SIG-M5 treated with dmso at 0.1 percent for 504 hours (cell line): ENCODE measurements around the gene HMG20A.

ENCODE experiments used
- DNase-seq: peaks from one replicate; lab custom pipeline; 2025; ENCODE audit not compliant: unreplicated experiment; lab: John Stamatoyannopoulos, UW

The HMG20A gene

DNA sequence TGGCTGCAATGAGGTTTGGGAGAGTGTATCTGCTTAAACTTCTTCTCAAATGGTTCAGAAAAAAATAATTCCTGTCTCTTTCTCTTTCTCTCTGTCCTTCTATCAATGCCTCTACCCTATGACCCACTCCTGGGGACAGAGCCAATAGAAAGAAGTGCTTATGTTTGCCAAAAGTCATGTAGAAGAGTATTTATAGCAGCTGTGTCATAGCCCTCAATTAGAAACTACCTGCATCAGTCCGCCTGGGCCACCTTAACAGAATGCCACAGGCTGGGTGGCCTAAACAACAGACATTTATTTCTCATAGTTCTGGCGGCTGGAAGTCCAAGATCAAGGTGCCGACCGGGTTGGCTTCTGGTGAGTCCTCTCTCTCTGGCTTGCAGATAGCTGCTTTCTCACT is 92.5 kb downstream of the HMG20A start:
- no peak for DNase-seq

DNA sequence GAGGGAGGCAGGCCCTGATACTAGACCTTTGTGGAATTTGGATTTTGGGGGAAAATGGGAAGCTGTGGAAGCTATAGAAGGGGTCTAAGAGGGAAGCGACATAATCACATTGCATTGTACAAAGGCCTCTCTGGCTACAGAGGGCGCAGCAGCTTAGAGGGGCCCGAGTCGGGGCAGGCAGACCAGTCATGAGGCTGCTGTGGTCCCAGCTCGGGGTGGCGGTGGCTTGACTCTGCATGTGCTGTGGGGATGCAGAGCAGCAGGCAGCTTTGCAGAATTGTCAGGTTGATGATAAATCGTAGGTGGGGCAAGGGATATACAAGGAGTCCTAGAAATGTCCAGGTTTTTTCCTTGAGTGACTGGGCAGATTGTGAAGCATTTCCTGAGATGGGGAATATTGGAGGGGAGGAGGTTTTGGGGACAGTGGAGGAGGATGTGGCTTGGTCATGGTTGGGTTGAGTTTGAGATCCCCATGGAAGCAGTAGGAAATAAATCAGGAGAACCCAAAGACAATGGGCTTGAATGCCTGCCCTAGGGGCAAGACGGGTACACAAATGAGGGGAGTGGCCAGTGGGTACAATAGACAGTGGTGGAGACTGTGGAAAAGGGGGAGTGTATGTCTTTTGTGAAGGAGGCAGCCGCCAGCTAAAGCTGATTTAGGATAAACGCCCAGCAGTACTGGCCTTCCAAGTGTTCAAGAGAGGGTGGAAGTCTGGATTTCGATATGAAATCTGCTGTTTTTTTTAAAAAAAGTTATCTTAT is 94.1 kb downstream of the HMG20A start:
- DNase-seq, result no peak

DNA sequence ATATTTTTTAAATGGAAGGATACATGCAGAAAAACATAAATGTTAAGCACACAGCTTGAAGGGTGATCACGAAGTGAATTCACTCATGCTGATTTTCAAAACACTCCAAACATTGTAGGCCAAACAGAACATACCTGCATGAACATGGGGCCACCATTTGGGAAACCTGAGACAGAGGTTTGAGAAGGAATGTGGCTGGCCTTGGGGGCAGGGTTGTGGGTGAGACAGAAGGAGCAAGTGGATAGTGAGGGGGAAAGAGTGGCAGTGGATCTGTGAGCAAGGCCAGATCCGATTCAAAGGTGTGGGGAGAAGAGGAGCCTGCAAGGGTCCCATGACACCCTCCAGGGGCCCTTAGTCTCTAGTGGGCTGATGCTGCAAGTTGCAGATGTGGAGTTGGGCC is 94.9 kb downstream of the HMG20A start:
- no peak for DNase-seq

DNA sequence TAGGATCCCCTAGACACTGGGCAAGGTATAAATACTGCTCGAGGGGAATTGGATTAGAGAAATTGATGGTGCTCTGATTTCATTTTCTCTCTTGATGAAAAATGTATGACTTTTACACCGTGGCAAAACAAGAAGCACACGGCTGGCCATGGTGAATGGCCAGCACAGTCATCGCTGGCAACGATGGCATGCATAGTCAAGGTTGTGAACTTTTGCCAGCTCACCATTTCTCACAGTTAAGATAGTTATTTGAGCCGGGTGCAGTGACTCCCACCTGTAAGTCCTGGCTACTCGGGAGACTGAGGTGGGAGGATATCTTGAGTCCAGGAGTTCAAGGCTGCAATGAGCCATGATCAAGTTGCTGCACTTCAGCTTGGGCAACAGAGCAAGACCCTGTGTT is 95.4 kb downstream of the HMG20A start:
- no peak for DNase-seq

DNA sequence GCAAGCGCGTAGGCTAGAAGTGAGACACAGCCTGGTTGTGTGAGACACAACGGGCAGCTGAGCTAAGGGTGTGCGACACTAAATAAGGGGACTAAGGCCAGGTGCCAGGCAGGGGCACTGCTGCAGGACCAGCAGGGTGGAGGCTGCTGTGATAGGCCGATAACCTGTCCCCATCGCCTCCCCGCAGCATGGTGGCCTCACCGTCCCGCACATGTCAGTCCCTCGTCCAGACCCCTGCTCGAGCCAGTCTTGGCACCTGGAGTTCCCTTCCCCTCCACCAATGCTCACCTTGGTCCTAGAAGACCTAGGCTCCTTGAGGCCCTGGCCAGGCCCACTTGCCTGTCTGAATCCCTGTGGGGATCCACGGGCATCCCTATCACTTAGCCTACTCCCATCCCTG is 96.1 kb downstream of the HMG20A start:
- no peak for DNase-seq

DNA sequence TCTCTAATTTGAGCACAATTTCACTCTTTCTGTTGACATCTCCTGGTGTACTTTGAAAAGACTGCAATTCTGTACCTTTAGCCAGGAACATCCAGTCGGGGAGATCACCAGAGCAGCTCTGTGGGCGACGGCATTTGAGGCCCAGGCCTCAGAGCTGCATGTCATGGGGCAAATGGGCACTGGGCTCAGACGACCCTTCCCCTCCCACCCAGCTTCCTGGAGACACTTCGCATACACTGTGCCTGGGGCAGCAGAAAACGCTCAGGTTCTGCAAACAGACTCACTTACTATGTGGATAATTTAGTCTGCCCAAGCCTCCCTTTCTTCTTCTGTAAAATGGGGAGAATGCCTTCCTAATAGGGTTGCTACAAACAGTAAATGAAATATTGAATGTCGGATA is 96.9 kb downstream of the HMG20A start:
- no peak for DNase-seq

DNA sequence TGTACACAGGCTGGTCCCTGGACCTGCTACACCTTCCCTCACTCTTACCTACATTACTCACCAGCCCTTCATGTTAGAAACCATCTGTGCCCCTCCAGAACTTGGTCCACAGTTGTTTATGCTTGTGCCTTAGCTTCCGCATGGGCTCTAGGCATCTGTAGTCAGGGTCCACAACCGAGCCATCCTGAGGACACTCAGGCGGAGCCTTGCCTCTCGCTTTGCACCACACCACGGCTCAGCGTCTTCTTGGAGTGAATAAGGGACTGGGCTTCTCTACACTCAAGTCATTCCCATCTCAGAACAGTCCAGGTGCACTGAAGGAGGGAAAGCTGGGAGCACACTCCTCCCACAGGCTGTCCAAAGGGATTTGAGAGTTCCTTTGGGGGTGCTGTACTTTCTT is 97.8 kb downstream of the HMG20A start:
- DNase-seq, result no peak

DNA sequence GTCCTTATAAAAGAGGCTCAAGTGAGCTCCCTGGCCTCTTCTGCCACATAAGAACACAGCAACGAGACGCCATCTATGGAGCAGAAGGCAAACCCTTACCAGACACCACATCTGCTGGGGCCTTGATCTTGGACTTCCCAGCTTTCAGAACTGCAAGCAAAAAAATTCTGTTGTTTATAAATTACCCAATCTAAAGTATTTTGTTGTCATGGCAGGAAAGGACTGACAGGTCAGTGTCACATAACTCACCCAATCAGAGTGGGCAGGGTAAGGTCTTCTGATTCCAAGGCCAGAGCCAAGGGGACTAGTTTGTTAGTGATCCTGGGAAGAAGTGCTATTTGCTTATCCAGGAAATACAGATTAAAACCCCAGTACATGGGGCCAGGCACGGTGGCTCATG is 98.9 kb downstream of the HMG20A start:
- DNase-seq, result no peak

DNA sequence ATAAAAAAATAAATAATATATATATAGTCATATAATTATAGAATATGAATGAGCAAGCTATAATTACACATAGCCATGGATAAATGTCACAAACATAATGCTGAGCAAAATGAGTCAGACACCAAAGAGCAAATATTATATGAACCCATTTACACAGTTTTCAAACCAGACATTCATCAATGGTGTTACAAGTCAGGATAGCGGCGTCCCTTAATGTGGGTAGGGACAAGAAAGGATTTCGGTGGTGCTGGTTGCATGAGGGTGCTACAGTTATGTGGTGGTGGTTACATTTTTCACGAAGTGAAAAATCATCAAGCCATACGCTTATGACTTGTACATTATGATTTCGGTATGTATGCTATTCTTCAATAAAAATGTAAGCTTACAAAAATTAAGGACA is 100.5 kb downstream of the HMG20A start:
- DNase-seq, result no peak

DNA sequence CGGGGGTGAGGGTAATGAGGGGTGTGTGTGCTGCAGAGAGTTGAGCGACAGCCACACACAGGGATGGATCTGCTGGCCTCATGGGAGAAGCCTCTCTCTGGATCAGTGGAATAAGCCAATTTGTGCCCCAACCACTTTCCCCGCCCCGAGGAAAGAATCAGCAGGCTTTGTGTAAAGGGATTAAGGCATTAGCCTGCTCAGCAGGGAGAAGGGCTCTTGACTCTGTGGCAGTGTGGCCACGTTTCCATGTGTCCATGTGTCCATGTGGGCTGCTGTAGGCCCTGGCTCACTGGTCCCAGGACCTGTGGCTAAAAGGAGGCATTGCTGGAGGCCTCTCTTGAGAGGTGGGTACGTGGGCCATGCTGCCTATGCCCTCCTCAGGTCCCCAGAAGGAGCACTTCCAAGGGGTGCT is 104.7 kb downstream of the HMG20A start:
- DNase-seq, result no peak

DNA sequence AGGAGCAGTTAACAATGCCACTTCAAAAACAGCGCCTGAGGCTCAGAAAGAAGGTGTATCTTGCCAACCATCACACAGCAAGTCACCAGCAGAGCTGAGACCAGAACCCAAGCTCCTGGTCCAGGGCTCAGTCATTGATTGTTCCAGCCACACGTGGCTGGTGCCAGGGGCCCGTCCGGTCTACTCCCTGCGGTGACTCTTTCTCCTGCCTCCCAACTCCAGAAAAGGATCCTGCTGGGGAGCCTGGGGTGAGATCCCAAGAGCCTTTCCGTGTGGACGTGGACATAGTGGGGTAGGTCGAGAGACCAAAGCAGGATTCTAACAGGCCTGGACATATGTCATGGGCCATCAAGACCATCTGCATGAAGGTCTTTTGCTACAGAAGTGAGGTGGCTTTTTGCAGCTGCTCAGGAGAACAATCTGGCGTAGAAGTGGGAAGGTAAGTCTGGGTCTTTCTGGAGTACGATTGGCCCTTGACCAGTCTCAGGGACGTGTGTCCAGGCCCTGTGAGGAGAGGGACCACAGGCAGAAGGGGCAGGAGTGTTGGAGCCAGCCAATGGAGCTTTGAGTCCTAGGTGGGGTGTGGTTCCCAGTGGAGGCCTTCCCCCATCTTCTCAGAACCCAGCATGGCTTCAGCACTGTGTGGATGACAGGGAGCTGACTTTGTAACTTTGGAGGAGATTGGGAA is 105.4 kb downstream of the HMG20A start:
- no peak for DNase-seq

DNA sequence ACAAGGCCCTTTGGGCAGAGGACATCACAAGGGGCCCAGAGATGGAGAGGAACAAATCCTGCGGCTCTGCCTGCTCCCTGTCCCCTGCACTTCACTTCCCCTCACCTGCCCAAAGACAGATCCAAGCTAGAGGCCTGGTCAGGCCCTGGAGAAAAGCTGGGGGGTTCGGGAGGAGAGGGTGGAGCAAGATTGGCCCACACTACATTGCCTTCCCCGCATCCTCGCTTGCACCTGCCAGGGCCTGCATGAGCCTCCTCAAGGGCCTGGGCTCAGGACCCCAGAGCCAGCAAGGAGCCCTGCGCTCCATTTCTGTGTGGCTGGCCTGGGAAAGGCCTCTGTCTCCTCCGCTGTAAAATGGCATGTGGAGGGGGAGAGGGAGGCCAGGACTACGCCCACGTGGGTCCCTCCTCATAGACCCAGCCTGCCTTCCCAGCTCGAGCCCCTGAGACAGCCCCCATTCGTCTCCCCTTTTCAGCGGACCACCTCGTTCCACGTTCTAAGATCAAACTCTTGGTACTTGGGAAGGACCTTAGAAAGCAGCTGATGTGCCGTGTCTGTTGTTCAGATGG is 106.0 kb downstream of the HMG20A start:
- no peak for DNase-seq

DNA sequence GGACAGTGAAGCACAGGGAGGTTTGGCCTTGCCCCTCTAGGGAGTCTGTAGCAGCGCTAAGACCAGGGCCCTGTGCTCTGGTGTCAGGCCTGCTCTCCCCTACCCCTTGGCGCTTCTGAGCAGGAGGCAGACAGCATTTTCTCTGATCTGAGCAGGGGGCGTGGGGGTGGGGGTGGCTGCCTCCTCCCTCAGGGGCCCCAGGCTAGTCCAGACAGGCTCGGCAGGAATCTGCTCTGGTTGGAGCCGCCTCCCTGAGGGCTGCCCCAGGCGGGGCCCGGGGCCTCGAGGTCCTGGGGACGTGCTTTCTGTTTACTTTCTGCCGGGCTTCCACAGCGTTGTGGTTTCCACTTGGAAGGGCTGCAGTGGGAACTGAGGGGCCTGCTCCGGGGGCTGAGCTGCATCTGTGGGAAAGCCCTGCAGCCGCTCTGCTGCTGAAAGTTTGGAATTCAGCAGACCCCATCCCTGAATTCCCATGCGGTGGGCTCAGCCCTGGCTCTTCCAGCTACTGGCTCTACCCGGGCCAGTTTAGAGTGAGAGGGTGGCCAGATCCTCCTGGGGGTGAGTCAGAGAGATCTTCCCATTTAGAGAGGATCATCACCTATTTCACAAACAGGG is 106.6 kb downstream of the HMG20A start:
- DNase-seq, result no peak

DNA sequence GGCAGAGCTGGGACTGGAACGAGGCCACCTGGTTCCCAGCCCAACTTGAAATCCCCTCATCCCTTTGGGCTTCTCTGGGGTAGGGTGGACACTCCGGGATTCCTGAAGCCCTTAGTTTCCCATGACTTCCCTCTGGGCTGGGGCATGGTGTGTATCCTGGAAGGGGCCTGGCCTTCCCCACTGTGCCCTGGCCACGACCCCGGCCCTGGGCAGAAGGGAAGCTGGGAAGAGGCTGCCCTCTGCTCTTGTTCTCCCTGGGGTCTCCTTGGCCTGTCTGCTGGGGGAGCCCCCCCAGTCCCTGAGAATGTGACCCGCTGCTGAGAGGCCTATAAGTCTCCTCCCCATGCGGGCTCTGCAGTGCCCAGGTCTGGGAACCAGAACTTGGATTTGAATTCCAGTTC is 107.1 kb downstream of the HMG20A start:
- no peak for DNase-seq

DNA sequence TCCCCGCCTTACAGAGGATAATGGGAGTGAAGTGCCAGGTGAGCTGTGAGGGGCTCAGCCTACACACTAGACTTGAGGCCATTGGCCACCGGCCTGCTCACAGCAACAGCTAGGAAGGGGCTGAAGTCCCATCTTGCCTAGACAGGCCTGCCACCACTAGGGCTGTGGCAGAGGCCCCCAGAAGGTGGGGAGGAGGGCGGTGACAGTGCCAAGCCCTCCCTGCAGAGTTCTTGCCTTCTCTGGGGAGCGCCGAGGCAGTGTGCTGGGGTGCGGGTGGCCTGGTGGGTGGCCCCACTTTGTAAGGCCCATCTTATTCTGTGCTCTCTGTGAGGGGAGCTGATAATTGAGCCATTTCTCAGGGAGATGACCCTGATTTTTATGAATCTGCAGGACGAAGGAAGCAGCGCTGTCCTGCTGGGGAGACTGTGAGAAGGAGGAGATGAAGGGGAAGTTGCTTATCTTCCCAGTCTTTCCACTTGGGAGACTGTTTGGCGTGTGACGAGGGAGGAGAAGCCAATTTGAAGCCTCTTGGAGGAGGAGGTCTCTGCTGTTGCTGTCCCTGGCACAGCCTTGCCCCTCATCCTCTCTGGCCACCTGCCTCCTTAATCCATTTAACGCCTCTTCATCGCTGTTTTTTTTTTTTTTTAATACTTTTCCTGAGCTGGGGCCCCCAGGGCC is 107.7 kb downstream of the HMG20A start:
- no peak for DNase-seq

DNA sequence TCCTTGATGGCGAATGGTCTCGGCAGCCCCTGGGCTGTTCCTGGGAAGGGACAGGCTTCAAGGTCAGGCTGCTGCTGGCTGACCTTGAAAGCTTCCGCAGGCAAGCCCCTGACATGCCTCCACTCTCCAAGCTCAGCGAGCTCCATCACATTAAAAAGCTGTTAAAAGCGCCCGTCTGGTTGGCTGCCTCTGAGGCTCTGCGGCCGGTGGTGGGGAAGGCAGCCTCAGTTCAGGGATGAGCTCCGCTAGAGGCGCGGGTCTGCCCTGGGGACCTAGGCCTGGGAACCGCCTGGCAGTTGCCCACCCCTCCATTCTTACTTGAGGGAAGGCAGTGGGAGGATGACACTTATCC is 108.3 kb downstream of the HMG20A start:
- DNase-seq, result no peak

DNA sequence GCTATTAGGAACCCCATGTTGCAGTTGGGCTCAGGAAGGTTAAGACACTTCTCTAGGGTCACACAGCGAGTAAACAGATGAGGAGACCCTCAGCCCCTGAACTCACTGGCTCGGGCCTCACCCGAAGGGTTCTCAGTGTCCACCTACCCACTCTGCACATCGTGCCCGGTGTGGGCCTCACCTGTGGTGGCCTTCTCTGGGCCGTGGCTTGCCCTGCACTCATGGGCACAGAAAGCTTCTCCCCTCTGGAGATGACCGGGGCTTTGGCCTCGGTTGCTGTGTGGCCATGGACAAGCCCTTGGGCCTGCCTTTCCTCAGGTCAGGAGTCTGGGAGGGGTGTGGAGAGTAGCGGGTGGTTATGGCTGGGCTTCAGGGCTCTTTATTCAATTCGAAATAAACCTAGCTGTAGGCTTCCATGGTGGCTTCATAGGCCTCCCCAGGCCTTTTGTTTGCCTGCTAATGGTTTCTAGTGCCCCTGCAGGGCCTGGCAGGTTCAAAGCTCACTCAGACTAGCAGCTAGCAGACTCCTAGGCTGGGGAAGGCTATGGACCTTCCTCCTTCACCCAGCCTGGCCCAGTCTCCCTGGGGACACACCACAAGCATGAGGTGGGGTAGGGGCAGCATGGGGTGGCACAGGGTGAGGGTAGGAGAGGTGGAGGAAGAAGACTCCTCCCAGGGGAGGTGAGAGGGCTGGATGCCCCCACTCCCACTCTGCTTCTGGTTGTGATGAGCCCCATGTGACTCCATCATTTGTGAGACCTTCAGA is 108.9 kb downstream of the HMG20A start:
- DNase-seq, result no peak

DNA sequence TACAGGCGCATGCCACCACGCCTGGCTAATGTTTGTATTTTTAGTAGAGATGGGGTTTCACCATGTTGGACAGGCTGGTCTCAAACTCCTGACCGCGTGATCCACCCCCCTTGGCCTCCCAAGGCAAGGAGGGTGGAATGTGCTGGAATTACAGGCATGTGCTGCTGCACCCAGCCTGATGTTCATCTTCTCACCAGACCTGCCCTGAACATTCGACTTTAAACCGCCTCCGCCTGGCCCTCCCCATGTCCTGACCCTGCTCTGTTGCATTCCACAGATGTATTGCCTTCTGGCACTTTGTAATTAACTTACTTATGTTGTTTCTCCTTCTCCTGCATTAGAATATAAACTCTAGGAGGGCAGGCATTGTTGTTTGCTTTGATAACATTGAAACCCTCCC is 109.9 kb downstream of the HMG20A start:
- no peak for DNase-seq

DNA sequence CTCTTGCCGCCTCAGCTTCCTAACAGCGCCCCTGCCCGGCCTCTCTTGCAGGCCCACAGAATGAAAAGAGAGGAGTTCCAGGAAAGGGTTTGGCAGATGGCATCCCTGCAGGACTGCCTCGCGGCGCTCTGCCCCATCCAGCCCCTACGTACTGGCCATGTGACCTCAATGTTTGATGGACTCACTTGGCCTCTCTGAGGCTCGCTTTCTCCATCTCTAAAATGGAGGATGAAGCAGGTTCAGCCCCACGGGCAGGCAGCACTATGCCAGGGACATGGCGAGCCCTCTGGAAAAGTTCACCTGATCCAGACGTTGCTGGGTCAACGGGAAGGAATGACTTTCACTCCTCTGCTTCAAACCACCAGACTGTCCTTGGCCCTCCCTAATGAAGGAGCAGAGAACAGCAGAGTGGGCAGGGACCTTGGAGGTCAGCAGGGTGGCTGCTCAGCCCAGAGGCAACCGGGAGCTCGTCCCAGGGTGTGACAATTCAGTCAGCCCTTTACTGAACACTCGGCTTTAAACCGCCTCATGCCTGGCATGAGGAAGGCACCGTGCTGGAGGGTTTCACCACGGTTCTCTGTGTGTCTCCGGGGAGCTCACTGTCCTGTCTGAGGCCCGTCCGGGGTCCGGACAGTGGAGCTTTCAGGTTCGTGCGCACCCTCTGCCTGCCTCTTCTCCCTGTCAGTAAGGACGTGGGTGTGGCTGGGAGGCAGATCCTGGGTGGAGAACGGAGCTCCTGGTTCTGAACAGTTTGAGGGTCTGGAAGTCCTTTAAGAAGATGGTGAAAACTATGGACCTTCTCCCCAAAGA is 110.7 kb downstream of the HMG20A start:
- no peak for DNase-seq

DNA sequence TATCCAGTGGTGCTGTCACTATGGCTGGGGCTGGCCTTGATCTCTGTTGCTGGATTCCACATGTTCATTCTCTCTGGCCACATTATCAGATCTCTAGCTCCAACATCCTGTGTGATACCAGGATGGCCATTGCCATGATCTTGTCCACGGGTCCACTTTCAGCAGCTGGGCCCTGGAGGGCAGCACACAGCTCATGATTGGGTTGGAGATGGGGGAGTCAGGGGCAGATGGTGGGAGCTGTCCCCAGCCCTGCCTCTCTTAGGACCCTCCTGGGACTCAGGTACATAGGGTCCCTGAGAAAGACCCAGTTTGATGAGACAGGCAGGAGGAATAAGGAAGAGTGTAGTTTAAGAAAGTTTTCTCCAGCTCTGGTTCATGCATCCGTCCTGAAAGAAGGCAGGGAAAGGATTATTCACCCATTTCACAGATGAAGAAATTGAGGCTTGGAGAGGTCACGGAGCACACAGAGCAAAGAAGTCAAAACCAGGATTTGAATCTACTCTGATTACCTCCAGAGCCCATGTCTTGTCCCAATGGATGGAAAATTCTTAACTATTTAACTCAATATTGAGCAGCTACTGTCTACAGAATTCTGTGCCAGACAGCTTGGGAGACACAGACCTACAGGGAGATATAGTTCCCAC is 111.5 kb downstream of the HMG20A start:
- DNase-seq, result no peak
